Spleen (tissue), 11 donors: ENCODE results near the gene CD2. TPM values are rescaled to one million over a fixed set of nuclear protein-coding genes. Genes with fewer than 3 reads are reported as not detected.

Source experiments
- DNase-seq: peaks from one replicate; pipeline ENCODE4 v3.0.0-alpha.2; 2020
- H3K27ac ChIP-seq, 8 donors: fragments of 200-600 bp; sonication (generic) in 7 of 8; 1 replicate in 4 of 8; 2 replicates in 4 of 8; pipeline versions ENCODE4 v1.5.0 to v1.8.0; 2016 to 2021; ENCODE audit warnings: inconsistent platforms in 4 of 8, mild to moderate bottlenecking in 4 of 8, moderate library complexity in 1 of 8
- H3K27me3 ChIP-seq, 7 donors: fragments of 200-600 bp; sonication (generic) in 6 of 7; replicated peaks in 1 of 7; 1 replicate in 4 of 7; 2 replicates in 3 of 7; pipeline versions ENCODE4 v1.5.0 to v1.8.0; 2016 to 2021; ENCODE audit warnings: inconsistent platforms in 3 of 7, mild to moderate bottlenecking in 1 of 7
- H3K36me3 ChIP-seq, 6 donors: fragments of 200-600 bp; sonication (generic) in 5 of 6; 1 replicate in 4 of 6; 2 replicates in 2 of 6; pipeline versions ENCODE4 v1.5.0 to v1.8.0; 2016 to 2021; ENCODE audit warnings: inconsistent platforms in 2 of 6
- H3K4me1 ChIP-seq, 6 donors: fragments of 200-600 bp; sonication (generic) in 5 of 6; 1 replicate in 3 of 6; 2 replicates in 3 of 6; pipeline versions ENCODE4 v1.5.0 to v1.8.0; 2016 to 2021; ENCODE audit warnings: inconsistent platforms in 3 of 6
- H3K4me3 ChIP-seq, 8 donors: fragments of 200-600 bp; sonication (generic) in 7 of 8; 1 replicate in 4 of 8; 2 replicates in 4 of 8; pipeline versions ENCODE4 v1.5.0 to v1.8.0; 2016 to 2021; ENCODE audit warnings: inconsistent platforms in 4 of 8, mild to moderate bottlenecking in 4 of 8, moderate library complexity in 2 of 8
- H3K9me3 ChIP-seq, 8 donors: fragments of 200-600 bp; sonication (generic) in 7 of 8; 1 replicate in 4 of 8; 2 replicates in 4 of 8; pipeline versions ENCODE4 v1.5.0 to v1.8.0; 2016 to 2021; ENCODE audit warnings: inconsistent platforms in 4 of 8
- POLR2A ChIP-seq, 3 donors: fragments of 450-650 bp; IDR thresholded peaks; one replicate each; pipeline ENCODE4 v1.5.1; 2017; ENCODE audit warnings: antibody characterized with exemption in 3 of 3, mild to moderate bottlenecking in 1 of 3
- POLR2AphosphoS5 ChIP-seq, 3 donors: sonication (generic); formaldehyde crosslinking; IDR thresholded peaks; one replicate each; pipeline ENCODE4 v1.5.1; 2017; ENCODE audit warnings: antibody characterized with exemption in 3 of 3
- WGBS, 5 donors: extraction: QIAGEN DNeasy Blood & Tissue Kit in 3 of 5; methylation state at CpG; one replicate each; pipeline versions ENCODE4 v1.1.5 to v1.1.7; 2013 to 2018; 5-methylcytosine and 5-hydroxymethylcytosine counted together
- intact Hi-C: fragments of 100-400 bp; cut with DNase I; formaldehyde crosslinking; loops from one replicate; pipeline ENCODE4 v1.15.0; 2023; ENCODE audit warnings: low total_unique reads
- polyA plus RNA-seq, 3 donors: library from polyadenylated mRNA; stranded (reverse); fragments of 200-250 nt; gene quantifications; one replicate each; pipeline ENCODE4 v1.2.1, GENCODE V29; 2013
- total RNA-seq, 7 donors: library from RNA; depleted of rRNA in 3 of 7; stranded (reverse); fragments of >200 nt in 3 of 7; fragmentation: NEBNext Ultra II Directional in 4 of 7; extraction: Animal tissue kit (Norgen Biotek cat#: 25700) in 4 of 7; gene quantifications; one replicate each; pipeline versions ENCODE4 v1.1.0 to v1.2.1, GENCODE V29; 2016 to 2021
- TF ChIP-seq, protein P1 (sequence below), 11 experiments: fragments of 200-600 bp in 7 of 11; fragments of 450-650 bp in 4 of 11; sonication (generic) in 4 of 11; IDR thresholded peaks in 8 of 11; conservative IDR thresholded peaks in 3 of 11; 1 replicate in 7 of 11; 2 replicates in 4 of 11; pipeline versions ENCODE4 v1.4.0 to v1.8.0; 2016 to 2021; ENCODE audit warnings: antibody characterized with exemption in 11 of 11, inconsistent platforms in 4 of 11, mild to moderate bottlenecking in 1 of 11
- donor health status: healthy with polysubstance abuse.
- donor health status: DM: no; HTN: no; CAD: no; lungs with moderate emphysema.
- donor health status: DM: no; HTN: no; CAD: no.
- donor health status: Bipolar disorder and iron deficiency.
- donor health status: healthy.
- donor health status: DM: no; HTN: no; CAD: no.
- donor health status: DM: yes; HTN: yes; CAD: no.

CD2 gene
- total and polyA plus RNA-seq, 10 donors, result 21.6 to 50.5 (median 30.1) TPM

DNA sequence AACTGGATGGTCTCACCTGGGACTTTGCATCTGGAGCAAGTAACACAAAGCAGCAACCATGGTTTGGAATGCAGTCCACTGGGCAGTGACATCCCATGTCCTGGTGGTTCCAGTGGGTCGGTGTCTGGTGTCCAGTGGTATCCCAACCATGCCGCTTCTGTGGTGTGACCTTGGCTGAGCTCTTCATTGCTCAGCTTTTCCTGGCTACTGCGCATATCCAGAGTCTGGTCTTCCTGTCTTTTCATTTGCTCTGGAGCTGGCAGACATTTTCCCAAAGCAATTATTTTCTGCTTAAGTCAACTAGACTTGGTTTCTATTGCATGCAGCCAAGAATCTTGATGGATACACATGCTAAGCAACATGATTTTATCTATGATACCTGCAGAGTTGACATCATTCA lies 28.4 kb upstream of the CD2 start:
- intact Hi-C loops, result no loop called here
- H3K9me3 ChIP-seq, result no peaks in the 10 kb centered on the region
- no peak overlapping the region for H3K27ac ChIP-seq
- WGBS, 5 donors, result 53 to 78% (median 68%) methylated on average over 3 of the region's 3 CpGs
- no peaks in the 10 kb centered on the region for H3K36me3 ChIP-seq
- no peak for DNase-seq
- H3K4me1 ChIP-seq, result peaks cover 0 to 12% (median 3%) of the 10 kb centered on the region in 6 donors
- no peak overlapping the region for H3K4me3 ChIP-seq
- no peaks in the 10 kb centered on the region for H3K27me3 ChIP-seq
- TF ChIP-seq, protein P1, sequence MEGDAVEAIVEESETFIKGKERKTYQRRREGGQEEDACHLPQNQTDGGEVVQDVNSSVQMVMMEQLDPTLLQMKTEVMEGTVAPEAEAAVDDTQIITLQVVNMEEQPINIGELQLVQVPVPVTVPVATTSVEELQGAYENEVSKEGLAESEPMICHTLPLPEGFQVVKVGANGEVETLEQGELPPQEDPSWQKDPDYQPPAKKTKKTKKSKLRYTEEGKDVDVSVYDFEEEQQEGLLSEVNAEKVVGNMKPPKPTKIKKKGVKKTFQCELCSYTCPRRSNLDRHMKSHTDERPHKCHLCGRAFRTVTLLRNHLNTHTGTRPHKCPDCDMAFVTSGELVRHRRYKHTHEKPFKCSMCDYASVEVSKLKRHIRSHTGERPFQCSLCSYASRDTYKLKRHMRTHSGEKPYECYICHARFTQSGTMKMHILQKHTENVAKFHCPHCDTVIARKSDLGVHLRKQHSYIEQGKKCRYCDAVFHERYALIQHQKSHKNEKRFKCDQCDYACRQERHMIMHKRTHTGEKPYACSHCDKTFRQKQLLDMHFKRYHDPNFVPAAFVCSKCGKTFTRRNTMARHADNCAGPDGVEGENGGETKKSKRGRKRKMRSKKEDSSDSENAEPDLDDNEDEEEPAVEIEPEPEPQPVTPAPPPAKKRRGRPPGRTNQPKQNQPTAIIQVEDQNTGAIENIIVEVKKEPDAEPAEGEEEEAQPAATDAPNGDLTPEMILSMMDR (IDR thresholded peaks at IDR 0.05 in 8 of 11, conservative IDR thresholded peaks at IDR 0.05 in 3 of 11), result no peak
- TF ChIP-seq POLR2AphosphoS5 (IDR thresholded peaks at IDR 0.05), result no peak
- TF ChIP-seq POLR2A (IDR thresholded peaks at IDR 0.05), result no peak

DNA sequence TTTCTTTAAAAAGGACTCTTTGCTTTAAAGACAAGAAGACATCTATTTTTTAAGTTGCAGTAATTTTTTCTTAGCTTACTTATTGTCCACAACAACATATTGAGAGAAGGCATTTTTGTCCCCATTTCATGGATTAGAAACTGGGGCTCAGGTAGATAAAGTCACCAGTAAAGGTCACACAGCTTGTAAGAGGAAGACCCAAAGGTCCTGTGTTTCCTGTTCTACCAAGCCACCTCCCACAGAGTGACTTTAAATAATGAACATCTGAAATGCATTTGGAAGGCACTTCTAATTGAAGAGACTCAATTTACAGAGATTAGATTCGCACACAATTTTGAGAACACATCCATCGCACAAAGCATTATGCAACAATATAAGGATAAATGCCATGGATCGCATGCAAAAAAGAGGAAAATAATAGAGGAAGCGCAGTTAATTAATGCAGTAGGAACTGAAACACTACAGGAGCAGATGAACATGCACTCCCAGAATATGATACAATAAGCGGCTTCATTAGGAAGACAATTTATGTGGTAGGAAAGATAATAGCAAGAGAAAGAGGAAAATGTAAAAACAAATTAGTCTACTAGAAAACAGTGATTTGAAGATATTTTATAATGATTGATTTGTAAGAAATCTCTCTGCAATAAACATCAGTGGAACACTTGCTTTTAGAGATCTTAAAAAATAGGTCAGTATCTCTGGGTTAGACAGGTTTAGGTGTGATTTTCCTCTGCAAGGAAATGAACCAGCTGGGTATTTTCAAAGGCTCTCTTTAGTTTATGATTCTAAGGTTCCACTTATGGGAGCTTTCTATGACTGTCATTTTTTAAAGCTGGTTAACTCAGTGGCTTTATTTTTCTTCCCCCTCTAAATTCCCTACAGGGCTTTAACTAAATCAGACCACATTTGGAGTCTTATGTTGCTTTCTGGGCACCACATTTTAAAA lies 27.1 kb upstream of the CD2 start:
- H3K27me3 ChIP-seq, result no peaks in the 10 kb centered on the region
- TF ChIP-seq, protein P1 (IDR thresholded peaks at IDR 0.05 in 8 of 11, conservative IDR thresholded peaks at IDR 0.05 in 3 of 11), result no peak
- TF ChIP-seq POLR2AphosphoS5 (IDR thresholded peaks at IDR 0.05), result no peak
- no peak for TF ChIP-seq POLR2A (IDR thresholded peaks at IDR 0.05)
- no peaks in the 10 kb centered on the region for H3K36me3 ChIP-seq
- no peak overlapping the region for H3K4me3 ChIP-seq
- H3K4me1 ChIP-seq, result peaks cover 0 to 12% (median 3%) of the 10 kb centered on the region in 6 donors
- no peaks in the 10 kb centered on the region for H3K9me3 ChIP-seq
- intact Hi-C loops, result no loop called here
- no peak overlapping the region for H3K27ac ChIP-seq
- DNase-seq, result no peak
- 74 to 90% (median 84%) methylated on average over 5 of the region's 5 CpGs for WGBS, 5 donors

DNA sequence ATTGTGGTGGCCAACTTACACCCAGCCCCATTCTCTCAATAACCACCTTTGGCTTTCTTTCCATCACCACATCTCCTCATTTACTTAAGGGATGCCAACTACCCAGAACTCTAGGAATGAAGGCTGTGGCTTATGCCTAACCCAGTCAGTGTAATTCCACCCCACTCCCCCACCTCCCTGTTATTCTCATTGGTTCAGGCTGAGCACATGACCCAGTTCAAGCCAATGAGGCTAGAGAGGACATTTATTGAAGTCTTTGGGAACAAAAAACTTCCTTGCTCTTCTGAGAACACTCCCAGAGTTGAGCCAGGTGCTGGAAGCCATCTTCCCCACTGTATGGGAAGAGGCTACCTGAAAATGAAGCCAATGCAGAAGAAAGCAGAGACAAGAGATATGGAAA lies 22.8 kb upstream of the CD2 start:
- intact Hi-C loops, result no loop called here
- H3K4me3 ChIP-seq, result no peak overlapping the region

DNA sequence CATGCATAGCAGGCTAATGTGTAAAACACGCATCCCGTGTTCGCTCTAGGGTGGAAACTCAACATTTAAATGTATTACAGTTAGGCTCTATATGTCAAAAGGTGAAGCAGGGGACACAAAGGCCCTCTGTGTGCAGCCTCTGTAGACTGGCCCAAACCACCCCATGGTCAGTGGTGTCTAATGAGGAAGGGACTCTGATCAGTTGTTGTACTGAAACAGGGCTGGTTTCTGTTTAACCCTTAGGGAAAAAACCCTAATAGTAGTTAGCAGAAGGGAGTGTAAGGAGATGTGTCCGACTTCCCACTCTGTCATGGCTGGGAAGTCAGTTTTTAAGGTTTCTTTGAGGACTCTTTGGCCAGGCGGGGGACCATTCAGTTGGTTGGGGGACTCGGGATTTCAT lies 21.5 kb upstream of the CD2 start:
- Histone ChIP-seq H3K36me3 (no peaks in the 10 kb centered on the region), H3K9me3 (no peaks in the 10 kb centered on the region), H3K27ac (no peak overlapping the region), H3K27me3 (no peaks in the 10 kb centered on the region), H3K4me3 (no peak overlapping the region), H3K4me1 (peaks cover 0 to 7% (median 4%) of the 10 kb centered on the region in 6 donors)
- TF ChIP-seq POLR2A (IDR thresholded peaks at IDR 0.05) (no peak), POLR2AphosphoS5 (IDR thresholded peaks at IDR 0.05) (no peak)
- TF ChIP-seq, protein P1 (IDR thresholded peaks at IDR 0.05 in 8 of 11, conservative IDR thresholded peaks at IDR 0.05 in 3 of 11), result no peak
- WGBS, 5 donors, result 91 to 97% (median 95%) methylated on average over 6 of the region's 6 CpGs
- no peak for DNase-seq
- intact Hi-C loops, result no loop called here

More for the DNA sequence above, 22.8 kb upstream of the CD2 start:
- Histone ChIP-seq H3K27me3 (no peaks in the 10 kb centered on the region), H3K9me3 (no peaks in the 10 kb centered on the region), H3K36me3 (no peaks in the 10 kb centered on the region), H3K27ac (no peak overlapping the region), H3K4me1 (peaks cover 0 to 8% (median 3%) of the 10 kb centered on the region in 6 donors)
- DNase-seq, result no peak
- no peak for TF ChIP-seq POLR2AphosphoS5 (IDR thresholded peaks at IDR 0.05)
- TF ChIP-seq, protein P1 (IDR thresholded peaks at IDR 0.05 in 8 of 11, conservative IDR thresholded peaks at IDR 0.05 in 3 of 11), result no peak
- TF ChIP-seq POLR2A (IDR thresholded peaks at IDR 0.05), result no peak
